Activated T-cell treated with anti-CD3 and anti-CD28 coated beads, Interleukin-2, amount 50 U/mL, for 48 hours (primary cell): ENCODE results near the gene EFCAB6.

Source experiments
- DNase-seq, 2 experiments: peaks; one replicate each; pipeline ENCODE4 v3.0.0-alpha.2; 2020

Gene EFCAB6

GRCh38 chr22:43539572-43540528, 272.3 kb downstream of the EFCAB6 start:
- DNase-seq, result peak in 1 of 2 experiments; percentile 2

GRCh38 chr22:43537019-43537585, 275.0 kb downstream of the EFCAB6 start:
- DNase-seq, result peak in 1 of 2 experiments; percentile 17

GRCh38 chr22:43535741-43536140, 276.4 kb downstream of the EFCAB6 start:
- no peak for DNase-seq

GRCh38 chr22:43535336-43535735, 276.8 kb downstream of the EFCAB6 start:
- no peak for DNase-seq

- no peak for DNase-seq
Measured at GRCh38 chr22:43534916-43535315, 277.2 kb downstream of the EFCAB6 start.

GRCh38 chr22:43533656-43534428, 278.3 kb downstream of the EFCAB6 start:
- no peak for DNase-seq

- no peak for DNase-seq
Measured at GRCh38 chr22:43533156-43533530, 279.0 kb downstream of the EFCAB6 start.

GRCh38 chr22:43532301-43533155, 279.6 kb downstream of the EFCAB6 start:
- no peak for DNase-seq

- DNase-seq, result no peak
Measured at GRCh38 chr22:43531651-43532050, 280.5 kb downstream of the EFCAB6 start.

GRCh38 chr22:43530349-43531201, 281.5 kb downstream of the EFCAB6 start:
- DNase-seq, result no peak

GRCh38 chr22:43529934-43530333, 282.2 kb downstream of the EFCAB6 start:
- no peak for DNase-seq

- DNase-seq, result no peak
Measured at GRCh38 chr22:43529461-43529860, 282.6 kb downstream of the EFCAB6 start.

- no peak for DNase-seq
Measured at GRCh38 chr22:43528601-43529360, 283.3 kb downstream of the EFCAB6 start.

- DNase-seq, result no peak
Measured at GRCh38 chr22:43526946-43527345, 285.2 kb downstream of the EFCAB6 start.

GRCh38 chr22:43526117-43526655, 285.9 kb downstream of the EFCAB6 start:
- DNase-seq, result no peak

- DNase-seq, result no peak
Measured at GRCh38 chr22:43521716-43522115, 290.4 kb downstream of the EFCAB6 start.

- no peak for DNase-seq
Measured at GRCh38 chr22:43520632-43521039, 291.5 kb downstream of the EFCAB6 start.

GRCh38 chr22:43516996-43517635, 295.0 kb downstream of the EFCAB6 start:
- DNase-seq, result no peak

- DNase-seq, result no peak
Measured at GRCh38 chr22:43516386-43516785, 295.7 kb downstream of the EFCAB6 start.

GRCh38 chr22:43515902-43516301, 296.2 kb downstream of the EFCAB6 start:
- DNase-seq, result no peak
